ENCODE measurements around the gene AOPEP. TPM values are rescaled to one million over a fixed set of nuclear protein-coding genes. Genes with fewer than 3 reads are reported as not detected.

AOPEP gene
- total and polyA plus RNA-seq, 3 donors from 2014 or later = 31.4 to 95.0 (median 80.4) TPM

GRCh38 chr9:95012035-95012708 lies 285.7 kb downstream of the AOPEP start:
- H3K27ac ChIP-seq = no peak overlapping the region
- no peaks in the 10 kb centered on the region for H3K9me3 ChIP-seq
- H3K27me3 ChIP-seq = no peaks in the 10 kb centered on the region
- no peak for DNase-seq
- intact Hi-C loops (cut with DNase I; ENCODE audit: low total_unique reads) = no loop called here
- H3K36me3 ChIP-seq (ENCODE audit: low read depth, missing control alignments) = no peaks in the 10 kb centered on the region
- WGBS, 2 donors = 69 to 73% methylated on average over 7 of the region's 7 CpGs
- TF ChIP-seq POLR2A (IDR thresholded peaks at IDR 0.05) (no peak), CTCF (IDR thresholded peaks at IDR 0.05) (no peak)
- no peak overlapping the region for H3K4me3 ChIP-seq
- H3K4me1 ChIP-seq = no peaks in the 10 kb centered on the region

- intact Hi-C loops (cut with DNase I; ENCODE audit: low total_unique reads) = no loop called here
- Histone ChIP-seq H3K4me3 (no peak overlapping the region), H3K9me3 (no peaks in the 10 kb centered on the region), H3K27me3 (no peaks in the 10 kb centered on the region), H3K4me1 (no peaks in the 10 kb centered on the region), H3K36me3 (ENCODE audit: low read depth, missing control alignments) (no peaks in the 10 kb centered on the region), H3K27ac (no peak overlapping the region)
- 89 to 91% methylated on average over 3 of the region's 3 CpGs for WGBS, 2 donors
- no peak for DNase-seq
- TF ChIP-seq CTCF (IDR thresholded peaks at IDR 0.05) (no peak), POLR2A (IDR thresholded peaks at IDR 0.05) (no peak)
Measured at GRCh38 chr9:95012902-95013301, 286.4 kb downstream of the AOPEP start.

GRCh38 chr9:95014917-95015316 lies 288.4 kb downstream of the AOPEP start:
- TF ChIP-seq CTCF (IDR thresholded peaks at IDR 0.05) = no peak
- no peak for TF ChIP-seq POLR2A (IDR thresholded peaks at IDR 0.05)
- Histone ChIP-seq H3K27me3 (no peaks in the 10 kb centered on the region), H3K27ac (no peak overlapping the region), H3K36me3 (ENCODE audit: low read depth, missing control alignments) (no peaks in the 10 kb centered on the region), H3K4me3 (no peak overlapping the region), H3K4me1 (no peaks in the 10 kb centered on the region), H3K9me3 (no peaks in the 10 kb centered on the region)
- intact Hi-C loops (cut with DNase I; ENCODE audit: low total_unique reads) = no loop called here
- WGBS, 2 donors = 83 to 86% methylated on average over 2 of the region's 2 CpGs
- DNase-seq = no peak

- TF ChIP-seq CTCF (IDR thresholded peaks at IDR 0.05) (no peak), POLR2A (IDR thresholded peaks at IDR 0.05) (no peak)
- no peaks in the 10 kb centered on the region for H3K4me1 ChIP-seq
- H3K27ac ChIP-seq = no peak overlapping the region
- no peak for DNase-seq
- H3K9me3 ChIP-seq = no peaks in the 10 kb centered on the region
- intact Hi-C loops (cut with DNase I; ENCODE audit: low total_unique reads) = no loop called here
- no peaks in the 10 kb centered on the region for H3K36me3 ChIP-seq (ENCODE audit: low read depth, missing control alignments)
- WGBS, 2 donors = 96 to 98% methylated on average over 4 of the region's 4 CpGs
- no peaks in the 10 kb centered on the region for H3K27me3 ChIP-seq
- H3K4me3 ChIP-seq = no peak overlapping the region
Measured at GRCh38 chr9:95015569-95015968, 289.1 kb downstream of the AOPEP start.

- Histone ChIP-seq H3K4me3 (no peak overlapping the region), H3K27ac (no peak overlapping the region), H3K36me3 (ENCODE audit: low read depth, missing control alignments) (no peaks in the 10 kb centered on the region), H3K27me3 (no peaks in the 10 kb centered on the region), H3K4me1 (peaks cover 9% of the 10 kb centered on the region), H3K9me3 (no peaks in the 10 kb centered on the region)
- WGBS, 2 donors = 89 to 96% methylated on average over 1 of the region's 1 CpG
- DNase-seq = no peak
- no peak for TF ChIP-seq POLR2A (IDR thresholded peaks at IDR 0.05)
- TF ChIP-seq CTCF (IDR thresholded peaks at IDR 0.05) = no peak
- intact Hi-C loops (cut with DNase I; ENCODE audit: low total_unique reads) = no loop called here
Measured at GRCh38 chr9:95017062-95017461, 290.6 kb downstream of the AOPEP start.

All from testis (tissue), 3 donors.